Heart right ventricle (tissue), 16 donors: ENCODE data around the gene SLC35F2. TPM values are rescaled to one million over a fixed set of nuclear protein-coding genes. Genes with fewer than 3 reads are reported as not detected.

Experiments
- ATAC-seq, 8 donors: fragments of 200-7000 bp; cut with Tn5 transposase; one replicate each; pipeline ENCODE4 v1.9.1; 2020; ENCODE audit warnings: mild to moderate bottlenecking in 8 of 8, moderate library complexity in 8 of 8, moderate number of reproducible peaks in 1 of 8
- DNase-seq, 2 donors: peaks; one replicate each; pipeline ENCODE4 v3.0.0-alpha.2; 2020
- H3K27ac ChIP-seq, 10 donors: fragments of 200-600 bp; sonication (generic) in 2 of 10; one replicate each; pipeline versions ENCODE4 v1.5.0 to v1.8.0; 2020 to 2022; ENCODE audit warnings: mild to moderate bottlenecking in 3 of 10
- H3K27me3 ChIP-seq, 7 donors: fragments of 200-600 bp; one replicate each; pipeline ENCODE4 v1.8.0; 2021 to 2022; ENCODE audit warnings: mild to moderate bottlenecking in 2 of 7
- H3K36me3 ChIP-seq, 9 donors: fragments of 200-600 bp; sonication (generic) in 1 of 9; one replicate each; pipeline versions ENCODE4 v1.5.0 to v1.8.0; 2020 to 2022; ENCODE audit warnings: mild to moderate bottlenecking in 2 of 9
- H3K4me1 ChIP-seq, 9 donors: fragments of 200-600 bp; sonication (generic) in 1 of 9; one replicate each; pipeline versions ENCODE4 v1.5.0 to v1.8.0; 2020 to 2022; ENCODE audit warnings: mild to moderate bottlenecking in 4 of 9
- H3K4me3 ChIP-seq, 10 donors: fragments of 200-600 bp; sonication (generic) in 2 of 10; one replicate each; pipeline versions ENCODE4 v1.5.0 to v1.8.0; 2020 to 2022; ENCODE audit warnings: mild to moderate bottlenecking in 7 of 10, moderate library complexity in 2 of 10
- H3K9me3 ChIP-seq, 11 donors: fragments of 200-600 bp in 10 of 11; sonication (generic) in 2 of 11; one replicate each; pipeline versions ENCODE4 v1.5.0 to v1.8.0; 2013 to 2022; ENCODE audit warnings: mild to moderate bottlenecking in 2 of 11, control low read depth in 1 of 11, moderate library complexity in 1 of 11
- WGBS, 2 donors: extraction: QIAGEN DNeasy Blood & Tissue Kit; methylation state at CpG; one replicate each; pipeline ENCODE4 v1.1.7; 2013; ENCODE audit warnings: inconsistent platforms in 1 of 2; 5-methylcytosine and 5-hydroxymethylcytosine counted together
- intact Hi-C, 10 donors: fragments of 100-400 bp; cut with DNase I; formaldehyde crosslinking; loops; one replicate each; pipeline versions ENCODE4 v1.11.1 to v1.14.2; 2022
- polyA plus RNA-seq, 2 donors: library from polyadenylated mRNA; stranded (reverse); fragments of 200-250 nt; gene quantifications; one replicate each; pipeline ENCODE4 v1.2.3, GENCODE V29; 2013
- total RNA-seq, 10 donors: library from RNA; stranded (reverse); fragmentation: NEBNext Ultra II Directional in 3 of 10; extraction: Animal tissue kit (Norgen Biotek cat#: 25700) in 3 of 10; gene quantifications; one replicate each; pipeline versions ENCODE4 v1.2.1 to v1.2.4, GENCODE V29; 2021 to 2023
- TF ChIP-seq, protein P1 (sequence below), 9 donors: fragments of 200-600 bp; sonication (generic) in 2 of 9; IDR thresholded peaks; one replicate each; pipeline versions ENCODE4 v1.5.0 to v1.8.0; 2021 to 2022; ENCODE audit warnings: antibody characterized with exemption in 9 of 9, mild to moderate bottlenecking in 5 of 9, moderate library complexity in 1 of 9
- donor health status: Arrhythmogenic right ventricular cardiomyopathy.
- donor health status: ischemic (EF 13 %, LVEDD 7.1; RV severe dilation, severe dysfunction).
- donor health status: healthy with polysubstance abuse.
- donor health status: DM: no; HTN: yes; CAD: no.
- donor health status: DM: no; HTN: no; CAD: no.
- donor health status: ischemic (EF 25% LVEDD 6.9; RV normal size, moderate dysfunction).
- donor health status: ischemic (EF 25% LVEDD 5.7; RV mildly dilated, moderate dysfunction).
- donor health status: healthy.
- donor health status: DM: yes; HTN: yes; CAD: no.
- donor health status: Ischemic cardiomyopathy.
- donor health status: ischemic (EF 35%, LVEDD 5.7; RV mildly dilated, moderate dysfunction).
- donor health status: nonischemic (EF 11% LVEDD 7.7; RV severe dilation, severe dysfunction).
- donor health status: DM: yes; HTN: yes; CAD: no.
- donor health status: PGD.
- donor health status: ischemic (EF 29% LVEDD 5.4; RV normal size, mild dysfunction).
- donor health status: nonischemic (EF 23%, LVEDD 6.1; RV moderate dilation, normal function).

The SLC35F2 gene
- total and polyA plus RNA-seq, 12 donors, result 0.40 to 2.0 (median 0.88) TPM

DNA sequence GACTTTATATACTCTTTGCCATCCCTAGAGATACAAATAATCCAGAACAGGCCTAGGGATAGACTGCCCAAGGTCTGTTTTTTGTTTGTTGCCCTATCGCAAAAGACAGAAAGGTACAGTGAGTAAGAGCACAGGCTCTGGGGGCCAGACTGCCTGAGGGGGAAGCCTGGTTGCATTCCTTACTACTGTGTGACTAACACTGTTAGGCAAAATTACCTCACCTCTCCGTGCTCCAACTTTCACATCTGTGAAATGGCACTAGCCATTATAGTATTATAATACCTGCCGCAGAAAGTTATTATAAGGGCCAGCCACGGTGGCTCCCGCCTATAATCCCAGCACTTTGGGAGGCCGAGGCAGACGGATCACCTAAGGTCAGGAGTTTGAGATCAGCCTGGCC lies 14.5 kb downstream of the SLC35F2 start:
- H3K4me1 ChIP-seq, result peaks cover 0 to 25% (median 5%) of the 10 kb centered on the region in 9 donors
- no peak overlapping the region for H3K27ac ChIP-seq
- no peaks in the 10 kb centered on the region for H3K27me3 ChIP-seq
- H3K36me3 ChIP-seq, result no peaks in the 10 kb centered on the region
- H3K4me3 ChIP-seq, result no peak overlapping the region
- DNase-seq (no peak), ATAC-seq (no peak)
- intact Hi-C loops, result no loop called here
- WGBS, 2 donors, result 98 to 99% methylated on average over 7 of the region's 7 CpGs
- H3K9me3 ChIP-seq, result no peaks in the 10 kb centered on the region
- TF ChIP-seq, protein P1, sequence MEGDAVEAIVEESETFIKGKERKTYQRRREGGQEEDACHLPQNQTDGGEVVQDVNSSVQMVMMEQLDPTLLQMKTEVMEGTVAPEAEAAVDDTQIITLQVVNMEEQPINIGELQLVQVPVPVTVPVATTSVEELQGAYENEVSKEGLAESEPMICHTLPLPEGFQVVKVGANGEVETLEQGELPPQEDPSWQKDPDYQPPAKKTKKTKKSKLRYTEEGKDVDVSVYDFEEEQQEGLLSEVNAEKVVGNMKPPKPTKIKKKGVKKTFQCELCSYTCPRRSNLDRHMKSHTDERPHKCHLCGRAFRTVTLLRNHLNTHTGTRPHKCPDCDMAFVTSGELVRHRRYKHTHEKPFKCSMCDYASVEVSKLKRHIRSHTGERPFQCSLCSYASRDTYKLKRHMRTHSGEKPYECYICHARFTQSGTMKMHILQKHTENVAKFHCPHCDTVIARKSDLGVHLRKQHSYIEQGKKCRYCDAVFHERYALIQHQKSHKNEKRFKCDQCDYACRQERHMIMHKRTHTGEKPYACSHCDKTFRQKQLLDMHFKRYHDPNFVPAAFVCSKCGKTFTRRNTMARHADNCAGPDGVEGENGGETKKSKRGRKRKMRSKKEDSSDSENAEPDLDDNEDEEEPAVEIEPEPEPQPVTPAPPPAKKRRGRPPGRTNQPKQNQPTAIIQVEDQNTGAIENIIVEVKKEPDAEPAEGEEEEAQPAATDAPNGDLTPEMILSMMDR (IDR thresholded peaks at IDR 0.05), result no peak

DNA sequence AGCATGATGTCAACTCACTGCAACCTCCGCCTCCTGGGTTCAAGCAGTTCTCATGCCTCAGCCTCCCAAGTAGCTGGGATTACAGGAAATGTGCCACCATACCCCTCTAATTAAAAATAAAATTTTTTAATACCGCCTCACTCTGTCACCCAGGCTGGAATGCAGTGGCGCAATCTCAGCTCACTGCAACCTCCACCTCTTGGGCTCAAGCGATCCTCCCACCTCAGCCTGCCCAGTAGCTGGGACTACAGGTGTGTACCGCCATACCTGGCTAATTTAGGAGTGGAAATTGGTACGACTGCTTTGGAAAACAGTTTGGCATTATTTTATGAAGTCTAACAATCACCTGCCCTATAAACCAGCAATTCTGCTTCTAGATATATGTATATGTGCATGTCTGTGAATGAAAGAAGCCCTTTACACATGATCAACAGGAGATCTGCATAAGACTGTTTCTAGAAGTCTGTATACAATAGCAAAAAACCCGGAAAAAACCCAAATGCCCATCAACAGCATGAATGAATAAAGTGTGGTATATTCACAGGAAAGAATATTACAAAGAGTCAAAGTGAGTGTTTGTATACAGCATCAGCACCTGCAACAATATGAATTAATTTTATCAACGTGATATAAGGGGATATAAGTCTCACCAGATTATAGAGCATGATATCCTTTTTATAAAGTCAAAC lies 16.0 kb downstream of the SLC35F2 start:
- Histone ChIP-seq H3K27me3 (no peaks in the 10 kb centered on the region), H3K36me3 (no peaks in the 10 kb centered on the region), H3K9me3 (no peaks in the 10 kb centered on the region), H3K4me3 (no peak overlapping the region), H3K27ac (no peak overlapping the region), H3K4me1 (peaks cover 0 to 25% (median 5%) of the 10 kb centered on the region in 9 donors)
- DNase-seq (no peak), ATAC-seq (no peak)
- intact Hi-C loops, result no loop called here
- TF ChIP-seq, protein P1 (IDR thresholded peaks at IDR 0.05), result no peak
- WGBS, 2 donors, result 90 to 95% methylated on average over 8 of the region's 8 CpGs

DNA sequence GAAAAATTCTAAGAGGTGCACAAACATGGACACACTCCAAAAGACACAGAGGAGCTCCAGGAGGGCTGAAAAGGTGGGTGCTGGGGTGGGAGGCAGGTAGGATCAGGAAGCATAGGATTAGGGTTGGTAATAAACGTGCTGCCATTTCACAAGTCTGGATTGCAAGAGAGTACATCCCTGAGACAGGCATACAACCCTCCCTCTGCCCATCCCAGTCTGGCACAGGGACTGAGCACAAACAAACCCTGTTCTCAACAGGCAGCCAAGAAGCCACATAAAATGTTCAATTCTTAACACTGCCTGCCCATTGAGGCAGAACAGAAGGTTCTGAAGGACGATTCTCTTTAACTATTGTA lies 18.5 kb downstream of the SLC35F2 start:
- Histone ChIP-seq H3K36me3 (no peaks in the 10 kb centered on the region), H3K27ac (peak overlapping the region in 4 of 10 donors; percentile 21 to 67 (median 54)), H3K27me3 (no peaks in the 10 kb centered on the region), H3K4me1 (peaks cover 0 to 25% (median 5%) of the 10 kb centered on the region in 9 donors), H3K9me3 (no peaks in the 10 kb centered on the region), H3K4me3 (no peak overlapping the region)
- DNase-seq, result no peak
- TF ChIP-seq, protein P1 (IDR thresholded peaks at IDR 0.05), result no peak
- 43 to 61% methylated on average over 2 of the region's 2 CpGs for WGBS, 2 donors
- intact Hi-C loops, result no loop called here
- peak in 5 of 8 donors; percentile 22 to 77 (median 40) for ATAC-seq

DNA sequence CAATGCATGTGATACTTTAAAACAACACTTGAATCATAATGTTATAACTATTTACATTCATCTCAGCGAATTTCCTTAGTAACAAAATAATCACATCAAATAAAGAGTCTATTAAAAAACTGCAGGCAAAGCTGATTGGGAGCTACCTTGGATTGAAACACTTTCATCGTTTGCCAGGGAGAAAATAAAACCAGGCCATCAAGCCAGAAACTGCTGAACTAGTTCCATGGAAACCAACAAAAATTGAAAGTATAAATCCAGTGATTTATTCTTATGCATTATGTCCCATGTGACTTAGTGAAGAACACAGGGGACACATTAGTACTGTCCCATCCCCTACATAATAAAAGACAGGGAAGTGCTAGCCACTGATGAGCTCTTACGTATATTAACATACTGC lies 21.7 kb downstream of the SLC35F2 start:
- Histone ChIP-seq H3K4me3 (no peak overlapping the region), H3K36me3 (no peaks in the 10 kb centered on the region), H3K27ac (no peak overlapping the region), H3K9me3 (no peaks in the 10 kb centered on the region), H3K4me1 (peaks cover 0 to 21% (median 5%) of the 10 kb centered on the region in 9 donors), H3K27me3 (peaks cover 0 to 3% (median 0%) of the 10 kb centered on the region in 7 donors)
- intact Hi-C loops, result no loop called here
- ATAC-seq (no peak), DNase-seq (no peak)
- TF ChIP-seq, protein P1 (IDR thresholded peaks at IDR 0.05), result no peak
- WGBS, 2 donors, result 77 to 82% methylated on average over 3 of the region's 3 CpGs
